Muscle of leg (tissue), 11 donors: ENCODE measurements around the gene SHC4. TPM values are rescaled to one million over a fixed set of nuclear protein-coding genes. Genes with fewer than 3 reads are reported as not detected.
"Not testable (repeated sequence)": the region's sequence is repeated elsewhere in the genome, so short reads cannot be mapped to it uniquely, and the experiment has no call there.

ENCODE experiments used
- DNase-seq: peaks from one replicate; pipeline ENCODE4 v3.0.0; 2013
- H3K27ac ChIP-seq: one replicate; pipeline ENCODE4 v1.5.1; 2013; ENCODE audit warnings: mild to moderate bottlenecking, low read length, control low read depth
- H3K27me3 ChIP-seq: one replicate; pipeline ENCODE4 v1.6.1; 2013; ENCODE audit warnings: low read length; ENCODE audit not compliant: control insufficient read depth, insufficient read depth
- H3K36me3 ChIP-seq: one replicate; pipeline ENCODE4 v1.6.1; 2013; ENCODE audit warnings: low read length; ENCODE audit not compliant: control insufficient read depth, insufficient read depth
- H3K4me1 ChIP-seq: one replicate; pipeline ENCODE4 v1.6.1; 2013; ENCODE audit warnings: low read length; ENCODE audit not compliant: control insufficient read depth, insufficient read depth
- H3K4me3 ChIP-seq: one replicate; pipeline ENCODE4 v1.5.1; 2013; ENCODE audit warnings: low read length, control low read depth
- H3K9me3 ChIP-seq: replicated peaks from 2 replicates; pipeline ENCODE4 v1.6.1; 2013; ENCODE audit warnings: low read depth, low read length; ENCODE audit not compliant: control insufficient read depth
- WGBS: methylation state at CpG from one replicate; pipeline ENCODE4 v1.1.5; 2013; ENCODE audit warnings: missing lambda C conversion rate; ENCODE audit not compliant: insufficient coverage; 5-methylcytosine and 5-hydroxymethylcytosine counted together
- polyA plus RNA-seq, 8 donors: library from polyadenylated mRNA; unstranded; fragments of 120-200 nt; gene quantifications; one replicate each; pipeline versions ENCODE4 v1.2.1 to v1.2.3, GENCODE V29; 2013; ENCODE audit warnings: inconsistent platforms in 1 of 8, low replicate concordance in 1 of 8; ENCODE audit not compliant: insufficient read length in 8 of 8, insufficient read depth in 1 of 8
- total RNA-seq: library from RNA; stranded (reverse); fragments of 120-200 nt; gene quantifications from one replicate; pipeline ENCODE4 v1.2.4, GENCODE V29; 2013

The SHC4 gene
- total and polyA plus RNA-seq, 9 donors: 1.3 to 3.0 (median 2.0) TPM

- WGBS: no CpG with 5 or more reads among the region's 1 CpG
- not testable (repeated sequence) for H3K36me3 ChIP-seq, H3K27me3 ChIP-seq, H3K27ac ChIP-seq, H3K9me3 ChIP-seq, H3K4me3 ChIP-seq, DNase-seq, H3K4me1 ChIP-seq
Observed at GRCh38 chr15:48970926-48971325, 7.2 kb upstream of the SHC4 start.

GRCh38 chr15:48968066-48968465 is 4.3 kb upstream of the SHC4 start:
- no CpG with 5 or more reads among the region's 4 CpGs for WGBS
- H3K27me3 ChIP-seq: peaks cover 6% of the 10 kb centered on the region
- H3K4me3 ChIP-seq: no peak overlapping the region
- H3K9me3 ChIP-seq: no peaks in the 10 kb centered on the region
- no peak overlapping the region for H3K27ac ChIP-seq
- DNase-seq: no peak
- H3K36me3 ChIP-seq: no peaks in the 10 kb centered on the region
- peaks cover 6% of the 10 kb centered on the region for H3K4me1 ChIP-seq

- no peaks in the 10 kb centered on the region for H3K36me3 ChIP-seq
- peaks cover 13% of the 10 kb centered on the region for H3K27me3 ChIP-seq
- no peak overlapping the region for H3K4me3 ChIP-seq
- H3K27ac ChIP-seq: no peak overlapping the region
- no peaks in the 10 kb centered on the region for H3K9me3 ChIP-seq
- peaks cover 11% of the 10 kb centered on the region for H3K4me1 ChIP-seq
- no peak for DNase-seq
Observed at GRCh38 chr15:48967336-48967735, 3.6 kb upstream of the SHC4 start.

GRCh38 chr15:48966595-48967301 is 3.0 kb upstream of the SHC4 start:
- H3K4me3 ChIP-seq: no peak overlapping the region
- no peaks in the 10 kb centered on the region for H3K36me3 ChIP-seq
- H3K4me1 ChIP-seq: peaks cover 11% of the 10 kb centered on the region
- no peak for DNase-seq
- no peaks in the 10 kb centered on the region for H3K9me3 ChIP-seq
- no CpG with 5 or more reads among the region's 2 CpGs for WGBS
- H3K27ac ChIP-seq: no peak overlapping the region
- peaks cover 15% of the 10 kb centered on the region for H3K27me3 ChIP-seq

GRCh38 chr15:48965972-48966371 is 2.3 kb upstream of the SHC4 start:
- Histone ChIP-seq H3K4me3 (no peak overlapping the region), H3K27ac (no peak overlapping the region), H3K36me3 (no peaks in the 10 kb centered on the region), H3K27me3 (peaks cover 15% of the 10 kb centered on the region), H3K4me1 (peaks cover 11% of the 10 kb centered on the region), H3K9me3 (no peaks in the 10 kb centered on the region)
- DNase-seq: no peak

- no CpG with 5 or more reads among the region's 2 CpGs for WGBS
- Histone ChIP-seq H3K36me3 (no peaks in the 10 kb centered on the region), H3K27me3 (peaks cover 15% of the 10 kb centered on the region), H3K4me3 (no peak overlapping the region), H3K4me1 (peaks cover 11% of the 10 kb centered on the region), H3K27ac (no peak overlapping the region), H3K9me3 (no peaks in the 10 kb centered on the region)
- no peak for DNase-seq
Observed at GRCh38 chr15:48964898-48965297, 1.2 kb upstream of the SHC4 start.

- Histone ChIP-seq H3K4me1 (peaks cover 11% of the 10 kb centered on the region), H3K36me3 (no peaks in the 10 kb centered on the region), H3K27ac (no peak overlapping the region), H3K9me3 (no peaks in the 10 kb centered on the region), H3K27me3 (peaks cover 15% of the 10 kb centered on the region), H3K4me3 (peak overlapping the region; percentile 57)
- WGBS: 4% methylated on average over 48 of the region's 54 CpGs
- DNase-seq: peak; percentile 51
Observed at GRCh38 chr15:48962662-48963523, 826 bp downstream of the SHC4 start.

- Histone ChIP-seq H3K27me3 (no peaks in the 10 kb centered on the region), H3K4me3 (no peak overlapping the region), H3K9me3 (no peaks in the 10 kb centered on the region), H3K4me1 (no peaks in the 10 kb centered on the region), H3K36me3 (no peaks in the 10 kb centered on the region), H3K27ac (no peak overlapping the region)
- DNase-seq: no peak
- 83% methylated on average over 1 of the region's 3 CpGs for WGBS
Observed at GRCh38 chr15:48955967-48956366, 7.8 kb downstream of the SHC4 start.

GRCh38 chr15:48955370-48955769 is 8.3 kb downstream of the SHC4 start:
- DNase-seq: no peak
- no peaks in the 10 kb centered on the region for H3K36me3 ChIP-seq
- no peaks in the 10 kb centered on the region for H3K27me3 ChIP-seq
- no peaks in the 10 kb centered on the region for H3K9me3 ChIP-seq
- no peak overlapping the region for H3K4me3 ChIP-seq
- no peak overlapping the region for H3K27ac ChIP-seq
- 90% methylated on average over 2 of the region's 4 CpGs for WGBS
- H3K4me1 ChIP-seq: no peaks in the 10 kb centered on the region

GRCh38 chr15:48954538-48954937 is 9.2 kb downstream of the SHC4 start:
- H3K4me3 ChIP-seq: no peak overlapping the region
- no peaks in the 10 kb centered on the region for H3K4me1 ChIP-seq
- no peak overlapping the region for H3K27ac ChIP-seq
- WGBS: 80% methylated on average over 4 of the region's 5 CpGs
- H3K9me3 ChIP-seq: no peaks in the 10 kb centered on the region
- DNase-seq: no peak
- H3K27me3 ChIP-seq: no peaks in the 10 kb centered on the region
- H3K36me3 ChIP-seq: no peaks in the 10 kb centered on the region
